ENCODE results near the gene PNLIPRP1.

The PNLIPRP1 gene

GRCh38 chr10:116633216-116633600 is 42.4 kb downstream of the PNLIPRP1 start:
- DNase-seq: no peak

- DNase-seq: no peak
These were observed 43.6 kb downstream of the PNLIPRP1 start for GRCh38 chr10:116634126-116634975.

GRCh38 chr10:116636385-116636784 is 45.6 kb downstream of the PNLIPRP1 start:
- DNase-seq: no peak

- no peak for DNase-seq
These were observed 46.2 kb downstream of the PNLIPRP1 start for GRCh38 chr10:116636976-116637375.

GRCh38 chr10:116637830-116638229 is 47.1 kb downstream of the PNLIPRP1 start:
- no peak for DNase-seq

- no peak for DNase-seq
These were observed 55.7 kb downstream of the PNLIPRP1 start for GRCh38 chr10:116646502-116646901.

- no peak for DNase-seq
These were observed 58.1 kb downstream of the PNLIPRP1 start for GRCh38 chr10:116648903-116649302.

- DNase-seq: no peak
These were observed 63.1 kb downstream of the PNLIPRP1 start for GRCh38 chr10:116653885-116654284.

GRCh38 chr10:116654816-116655215 is 64.1 kb downstream of the PNLIPRP1 start:
- no peak for DNase-seq

- no peak for DNase-seq
These were observed 64.8 kb downstream of the PNLIPRP1 start for GRCh38 chr10:116655568-116655967.

GRCh38 chr10:116656044-116656443 is 65.3 kb downstream of the PNLIPRP1 start:
- DNase-seq: no peak

GRCh38 chr10:116657863-116658551 is 67.2 kb downstream of the PNLIPRP1 start:
- DNase-seq: no peak
